Esophagus muscularis mucosa (tissue), 4 donors: Measurements from ENCODE around the gene ICAM1.

Experiments used
- EP300 ChIP-seq: sonication (generic); formaldehyde crosslinking; IDR thresholded peaks from one replicate; pipeline ENCODE4 v1.6.1; 2017; ENCODE audit warnings: antibody characterized with exemption
- POLR2A ChIP-seq: fragments of 450-650 bp; IDR thresholded peaks from one replicate; pipeline ENCODE4 v1.6.1; 2017; ENCODE audit warnings: antibody characterized with exemption, moderate library complexity, mild to moderate bottlenecking, low read depth
- POLR2AphosphoS5 ChIP-seq, 2 donors: sonication (generic); formaldehyde crosslinking; IDR thresholded peaks; one replicate each; pipeline ENCODE4 v1.6.1; 2017; ENCODE audit warnings: antibody characterized with exemption in 2 of 2
- TF ChIP-seq, protein P1 (sequence below), 3 experiments: fragments of 200-600 bp in 2 of 3; fragments of 450-650 bp in 1 of 3; sonication (generic) in 2 of 3; IDR thresholded peaks; one replicate each; pipeline ENCODE4 v1.5.1; 2017 to 2019; ENCODE audit warnings: antibody characterized with exemption in 3 of 3, mild to moderate bottlenecking in 2 of 3, moderate library complexity in 1 of 3

DNA sequence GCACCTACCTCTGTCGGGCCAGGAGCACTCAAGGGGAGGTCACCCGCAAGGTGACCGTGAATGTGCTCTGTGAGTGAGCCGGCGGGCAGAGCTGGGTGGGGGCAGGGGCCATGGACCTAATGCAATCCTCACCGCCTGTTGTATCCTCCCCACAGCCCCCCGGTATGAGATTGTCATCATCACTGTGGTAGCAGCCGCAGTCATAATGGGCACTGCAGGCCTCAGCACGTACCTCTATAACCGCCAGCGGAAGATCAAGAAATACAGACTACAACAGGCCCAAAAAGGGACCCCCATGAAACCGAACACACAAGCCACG is 14.0 kb downstream of the ICAM1 start:
- TF ChIP-seq POLR2AphosphoS5 (IDR thresholded peaks at IDR 0.05) (no peak), EP300 (no peak), POLR2A (no peak)
- TF ChIP-seq, protein P1, sequence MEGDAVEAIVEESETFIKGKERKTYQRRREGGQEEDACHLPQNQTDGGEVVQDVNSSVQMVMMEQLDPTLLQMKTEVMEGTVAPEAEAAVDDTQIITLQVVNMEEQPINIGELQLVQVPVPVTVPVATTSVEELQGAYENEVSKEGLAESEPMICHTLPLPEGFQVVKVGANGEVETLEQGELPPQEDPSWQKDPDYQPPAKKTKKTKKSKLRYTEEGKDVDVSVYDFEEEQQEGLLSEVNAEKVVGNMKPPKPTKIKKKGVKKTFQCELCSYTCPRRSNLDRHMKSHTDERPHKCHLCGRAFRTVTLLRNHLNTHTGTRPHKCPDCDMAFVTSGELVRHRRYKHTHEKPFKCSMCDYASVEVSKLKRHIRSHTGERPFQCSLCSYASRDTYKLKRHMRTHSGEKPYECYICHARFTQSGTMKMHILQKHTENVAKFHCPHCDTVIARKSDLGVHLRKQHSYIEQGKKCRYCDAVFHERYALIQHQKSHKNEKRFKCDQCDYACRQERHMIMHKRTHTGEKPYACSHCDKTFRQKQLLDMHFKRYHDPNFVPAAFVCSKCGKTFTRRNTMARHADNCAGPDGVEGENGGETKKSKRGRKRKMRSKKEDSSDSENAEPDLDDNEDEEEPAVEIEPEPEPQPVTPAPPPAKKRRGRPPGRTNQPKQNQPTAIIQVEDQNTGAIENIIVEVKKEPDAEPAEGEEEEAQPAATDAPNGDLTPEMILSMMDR (IDR thresholded peaks at IDR 0.05) = no peak
